Measurements from ENCODE around the gene BTN1A1.

BTN1A1 gene

DNA sequence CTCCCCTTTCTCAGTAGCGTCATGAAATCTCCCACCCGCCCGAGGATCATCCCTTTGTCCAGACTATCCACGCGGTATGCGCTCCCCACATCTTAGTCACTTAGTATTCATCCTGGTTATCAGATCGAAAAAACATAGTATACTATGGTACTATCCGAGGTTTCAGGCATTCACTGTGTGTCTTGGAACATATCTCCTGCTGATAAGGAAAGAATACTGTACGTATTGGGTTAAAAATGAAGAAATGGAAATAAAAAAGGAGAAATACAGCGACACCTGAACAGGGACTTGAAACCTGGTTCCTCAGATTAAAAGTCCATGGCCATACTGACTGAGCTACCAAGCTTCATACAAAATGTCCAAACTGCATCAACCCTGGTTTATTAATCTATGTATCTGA is 52.1 kb downstream of the BTN1A1 start:
- no peaks in the 10 kb centered on the region for H3K79me2 ChIP-seq (ENCODE audit: low read length)
- H3K36me3 ChIP-seq (replicated peaks; ENCODE audit: insufficient read depth, low read length), result no peaks in the 10 kb centered on the region
- peaks cover 33% of the 10 kb centered on the region for H3F3A ChIP-seq (ENCODE audit: insufficient read depth, low read length)
- no peaks in the 10 kb centered on the region for H3K9me2 ChIP-seq (replicated peaks; ENCODE audit: insufficient read depth, low read length)
- H3K4me1 ChIP-seq (ENCODE audit: low read length), result 0 out of 2 replicates have a peak, but pooled peaks cover 8% of the 10 kb centered on the region
- DNase-seq, result no peak
- peak overlapping the region; percentile 87; the same call in 1 of the 2 replicates for H3K4me2 ChIP-seq (ENCODE audit: low read depth, low read length)
- H3K4me3 ChIP-seq (ENCODE audit: low read length), result peak overlapping the region; percentile 85; the same call in 1 of the 2 replicates
- no peaks in the 10 kb centered on the region for H4K20me1 ChIP-seq (ENCODE audit: insufficient read depth, low read length)
- TF ChIP-seq EZH2 (optimal IDR thresholded peaks at IDR 0.05; ENCODE audit: low read depth, low read length) (no peak), EZH2phosphoT487 (IDR thresholded peaks at IDR 0.05; ENCODE audit: low read length) (no peak)
- TF ChIP-seq, protein P1, sequence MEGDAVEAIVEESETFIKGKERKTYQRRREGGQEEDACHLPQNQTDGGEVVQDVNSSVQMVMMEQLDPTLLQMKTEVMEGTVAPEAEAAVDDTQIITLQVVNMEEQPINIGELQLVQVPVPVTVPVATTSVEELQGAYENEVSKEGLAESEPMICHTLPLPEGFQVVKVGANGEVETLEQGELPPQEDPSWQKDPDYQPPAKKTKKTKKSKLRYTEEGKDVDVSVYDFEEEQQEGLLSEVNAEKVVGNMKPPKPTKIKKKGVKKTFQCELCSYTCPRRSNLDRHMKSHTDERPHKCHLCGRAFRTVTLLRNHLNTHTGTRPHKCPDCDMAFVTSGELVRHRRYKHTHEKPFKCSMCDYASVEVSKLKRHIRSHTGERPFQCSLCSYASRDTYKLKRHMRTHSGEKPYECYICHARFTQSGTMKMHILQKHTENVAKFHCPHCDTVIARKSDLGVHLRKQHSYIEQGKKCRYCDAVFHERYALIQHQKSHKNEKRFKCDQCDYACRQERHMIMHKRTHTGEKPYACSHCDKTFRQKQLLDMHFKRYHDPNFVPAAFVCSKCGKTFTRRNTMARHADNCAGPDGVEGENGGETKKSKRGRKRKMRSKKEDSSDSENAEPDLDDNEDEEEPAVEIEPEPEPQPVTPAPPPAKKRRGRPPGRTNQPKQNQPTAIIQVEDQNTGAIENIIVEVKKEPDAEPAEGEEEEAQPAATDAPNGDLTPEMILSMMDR (IDR thresholded peaks at IDR 0.05; ENCODE audit: low read length), result no peak
- H3K27me3 ChIP-seq (replicated peaks; ENCODE audit: insufficient read depth, low read length), result no peaks in the 10 kb centered on the region
- H2AFZ ChIP-seq (ENCODE audit: low read length), result peak overlapping the region; percentile 62; the same call in 1 of the 2 replicates
- H3K9ac ChIP-seq (ENCODE audit: low read length), result no peak overlapping the region
- no peak overlapping the region for H3K27ac ChIP-seq (ENCODE audit: low read length)
- H3K9me3 ChIP-seq (replicated peaks; ENCODE audit: insufficient read depth, low read length), result no peaks in the 10 kb centered on the region

DNA sequence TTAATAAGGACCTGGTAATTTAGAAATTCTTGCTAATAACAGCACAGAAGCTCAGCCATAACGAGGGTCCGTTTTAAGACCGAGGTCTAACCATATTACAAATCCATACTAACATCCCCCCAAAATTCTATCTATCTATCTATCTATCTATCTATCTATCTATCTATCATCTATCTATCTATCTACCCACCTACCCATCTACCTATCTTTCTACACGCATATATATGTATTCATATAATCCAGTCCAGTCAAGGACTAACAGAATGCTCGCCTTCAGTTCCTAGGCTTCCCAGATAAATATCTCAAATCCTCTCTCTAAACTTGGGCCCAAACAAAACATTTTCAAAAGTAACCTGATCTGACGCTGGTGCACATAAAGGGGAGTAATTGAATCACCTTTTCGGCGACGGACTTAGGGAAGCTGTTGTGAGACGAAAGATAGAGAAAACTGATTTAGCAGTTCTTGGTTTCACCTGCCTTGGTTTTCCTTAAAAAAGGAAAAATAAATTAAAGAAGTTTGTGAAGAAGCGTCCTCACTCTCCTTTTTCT is 52.6 kb downstream of the BTN1A1 start:
- Histone ChIP-seq H4K20me1 (ENCODE audit: insufficient read depth, low read length) (no peaks in the 10 kb centered on the region), H3K27ac (ENCODE audit: low read length) (peak overlapping the region; percentile 90; the same call in 1 of the 2 replicates), H3K9me3 (replicated peaks; ENCODE audit: insufficient read depth, low read length) (no peaks in the 10 kb centered on the region), H3K4me3 (ENCODE audit: low read length) (peak overlapping the region; percentile 85), H3K4me1 (ENCODE audit: low read length) (0 out of 2 replicates have a peak, but pooled peaks cover 8% of the 10 kb centered on the region), H3F3A (ENCODE audit: insufficient read depth, low read length) (peaks cover 33% of the 10 kb centered on the region), H3K27me3 (replicated peaks; ENCODE audit: insufficient read depth, low read length) (no peaks in the 10 kb centered on the region), H3K79me2 (ENCODE audit: low read length) (no peaks in the 10 kb centered on the region), H3K9ac (ENCODE audit: low read length) (peak overlapping the region; percentile 79; the same call in 1 of the 2 replicates), H3K9me2 (replicated peaks; ENCODE audit: insufficient read depth, low read length) (no peaks in the 10 kb centered on the region), H3K4me2 (ENCODE audit: low read depth, low read length) (peak overlapping the region; percentile 87), H2AFZ (ENCODE audit: low read length) (peak overlapping the region; percentile 62), H3K36me3 (replicated peaks; ENCODE audit: insufficient read depth, low read length) (no peaks in the 10 kb centered on the region)
- TF ChIP-seq EZH2phosphoT487 (IDR thresholded peaks at IDR 0.05; ENCODE audit: low read length) (no peak), EZH2 (optimal IDR thresholded peaks at IDR 0.05; ENCODE audit: low read depth, low read length) (no peak)
- TF ChIP-seq, protein P1 (IDR thresholded peaks at IDR 0.05; ENCODE audit: low read length), result no peak
- no peak for DNase-seq

GRCh38 chr6:26553264-26553634 is 53.1 kb downstream of the BTN1A1 start:
- H3K27me3 ChIP-seq (replicated peaks; ENCODE audit: insufficient read depth, low read length), result no peaks in the 10 kb centered on the region
- no peaks in the 10 kb centered on the region for H3K9me2 ChIP-seq (replicated peaks; ENCODE audit: insufficient read depth, low read length)
- peaks cover 33% of the 10 kb centered on the region for H3F3A ChIP-seq (ENCODE audit: insufficient read depth, low read length)
- H2AFZ ChIP-seq (ENCODE audit: low read length), result peak overlapping the region; percentile 62
- DNase-seq, result peak; percentile 73
- no peaks in the 10 kb centered on the region for H3K79me2 ChIP-seq (ENCODE audit: low read length)
- no peaks in the 10 kb centered on the region for H3K9me3 ChIP-seq (replicated peaks; ENCODE audit: insufficient read depth, low read length)
- H3K4me2 ChIP-seq (ENCODE audit: low read depth, low read length), result peak overlapping the region; percentile 87
- H3K9ac ChIP-seq (ENCODE audit: low read length), result peak overlapping the region; percentile 79; the same call in 1 of the 2 replicates
- H4K20me1 ChIP-seq (ENCODE audit: insufficient read depth, low read length), result no peaks in the 10 kb centered on the region
- H3K4me1 ChIP-seq (ENCODE audit: low read length), result 0 out of 2 replicates have a peak, but pooled peaks cover 8% of the 10 kb centered on the region
- H3K36me3 ChIP-seq (replicated peaks; ENCODE audit: insufficient read depth, low read length), result no peaks in the 10 kb centered on the region
- TF ChIP-seq, protein P1 (IDR thresholded peaks at IDR 0.05; ENCODE audit: low read length), result no peak
- TF ChIP-seq EZH2 (optimal IDR thresholded peaks at IDR 0.05; ENCODE audit: low read depth, low read length) (no peak), EZH2phosphoT487 (IDR thresholded peaks at IDR 0.05; ENCODE audit: low read length) (no peak)
- peak overlapping the region; percentile 85 for H3K4me3 ChIP-seq (ENCODE audit: low read length)
- peak overlapping the region; percentile 90 for H3K27ac ChIP-seq (ENCODE audit: low read length)

Data from MM.1S (cell line).